Vagina (tissue), 2 donors: ENCODE data around the gene MPZL3. TPM values are rescaled to one million over a fixed set of nuclear protein-coding genes. Genes with fewer than 3 reads are reported as not detected.

Experiments
- DNase-seq, 2 donors: peaks; one replicate each; pipeline ENCODE4 v3.0.0-alpha.2; 2017; ENCODE audit errors: extremely low spot score in 2 of 2
- H3K27ac ChIP-seq: fragments of 200-600 bp; sonication (generic); one replicate; pipeline ENCODE4 v1.5.1; 2019
- H3K27me3 ChIP-seq: fragments of 200-600 bp; sonication (generic); one replicate; pipeline ENCODE4 v1.5.1; 2019
- H3K36me3 ChIP-seq, 2 donors: fragments of 200-600 bp; sonication (generic); one replicate each; pipeline ENCODE4 v1.5.1; 2017 to 2019
- H3K4me1 ChIP-seq: fragments of 200-600 bp; sonication (generic); one replicate; pipeline ENCODE4 v1.5.1; 2019
- H3K4me3 ChIP-seq, 2 donors: fragments of 200-600 bp; sonication (generic); 1 replicate in 1 of 2; 2 replicates in 1 of 2; pipeline ENCODE4 v1.5.1; 2016 to 2019
- H3K9me3 ChIP-seq: fragments of 200-600 bp; sonication (generic); one replicate; pipeline ENCODE4 v1.5.1; 2019
- CTCF ChIP-seq, 3 experiments: fragments of 450-650 bp in 2 of 3; fragments of 200-600 bp in 1 of 3; sonication (generic) in 1 of 3; IDR thresholded peaks; one replicate each; pipeline ENCODE4 v1.5.1; 2017 to 2019; ENCODE audit warnings: antibody characterized with exemption in 3 of 3, mild to moderate bottlenecking in 2 of 3, moderate library complexity in 2 of 3
- POLR2A ChIP-seq, 2 donors: fragments of 450-650 bp; IDR thresholded peaks; one replicate each; pipeline ENCODE4 v1.6.1; 2017; ENCODE audit warnings: antibody characterized with exemption in 2 of 2, mild to moderate bottlenecking in 2 of 2, moderate library complexity in 2 of 2
- POLR2AphosphoS5 ChIP-seq, 2 donors: sonication (generic); formaldehyde crosslinking; IDR thresholded peaks; one replicate each; pipeline ENCODE4 v1.9.0; 2017; ENCODE audit warnings: antibody characterized with exemption in 2 of 2, mild to moderate bottlenecking in 2 of 2, low read depth in 1 of 2; ENCODE audit not compliant: insufficient read depth in 1 of 2
- intact Hi-C: fragments of 100-400 bp; cut with DNase I; formaldehyde crosslinking; loops from one replicate; pipeline ENCODE4 v1.15.1; 2023
- total RNA-seq: library from RNA; depleted of rRNA; stranded (reverse); fragments of >200 nt; gene quantifications from one replicate; pipeline ENCODE4 v1.2.3, GENCODE V29; 2016

Gene MPZL3
- total RNA-seq, 1 donor from 2014 or later = 9.1 TPM

- Histone ChIP-seq H3K9me3 (no peaks in the 10 kb centered on the region), H3K4me3 (no peak overlapping the region), H3K27ac (no peak overlapping the region), H3K27me3 (no peaks in the 10 kb centered on the region), H3K36me3 (no peaks in the 10 kb centered on the region), H3K4me1 (no peaks in the 10 kb centered on the region)
- TF ChIP-seq CTCF (IDR thresholded peaks at IDR 0.05) (no peak), POLR2AphosphoS5 (IDR thresholded peaks at IDR 0.05; ENCODE audit: insufficient read depth in 1 of 2, low read depth in 1 of 2) (no peak), POLR2A (IDR thresholded peaks at IDR 0.05) (no peak)
- intact Hi-C loops = no loop called here
- DNase-seq = no peak
Observed at GRCh38 chr11:118215262-118215661, 36.9 kb downstream of the MPZL3 start.

DNA sequence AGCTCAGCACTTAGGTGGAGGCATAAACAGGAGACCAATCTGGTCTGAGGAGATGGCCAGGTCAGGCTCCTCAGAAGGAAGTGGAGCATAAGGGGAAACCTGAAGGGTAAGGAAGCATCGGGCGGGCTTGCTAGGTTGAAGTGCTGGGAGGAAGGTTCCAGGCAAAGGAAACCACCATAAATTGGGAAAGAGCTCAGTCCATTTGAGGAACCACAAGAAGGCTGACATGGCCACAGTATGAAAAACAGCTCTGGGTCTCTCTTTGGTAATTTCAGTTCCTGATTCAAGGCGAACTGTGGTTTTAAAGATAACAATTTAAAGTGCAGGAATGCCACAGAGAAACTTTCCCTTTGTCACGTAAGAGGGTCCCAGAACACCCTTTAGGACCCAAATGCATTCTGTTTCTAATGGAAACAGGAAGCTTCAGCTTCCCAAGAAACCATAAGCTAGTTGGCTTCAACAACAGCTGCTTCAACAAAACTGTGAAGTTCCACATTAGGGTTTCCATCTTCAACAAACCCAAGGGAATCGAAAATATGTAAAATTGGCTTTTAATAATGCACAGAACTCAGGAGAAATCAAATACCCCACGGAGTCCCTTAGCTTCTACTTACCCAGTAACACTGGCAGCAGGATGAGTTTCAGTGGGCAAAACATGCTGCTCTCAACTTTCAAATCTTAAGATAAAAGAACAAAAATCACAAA is 37.8 kb downstream of the MPZL3 start:
- Histone ChIP-seq H3K27me3 (no peaks in the 10 kb centered on the region), H3K4me3 (no peak overlapping the region), H3K27ac (no peak overlapping the region), H3K4me1 (no peaks in the 10 kb centered on the region), H3K36me3 (no peaks in the 10 kb centered on the region), H3K9me3 (no peaks in the 10 kb centered on the region)
- DNase-seq = no peak
- intact Hi-C loops = no loop called here
- TF ChIP-seq POLR2AphosphoS5 (IDR thresholded peaks at IDR 0.05; ENCODE audit: insufficient read depth in 1 of 2, low read depth in 1 of 2) (no peak), POLR2A (IDR thresholded peaks at IDR 0.05) (no peak), CTCF (IDR thresholded peaks at IDR 0.05) (no peak)

DNA sequence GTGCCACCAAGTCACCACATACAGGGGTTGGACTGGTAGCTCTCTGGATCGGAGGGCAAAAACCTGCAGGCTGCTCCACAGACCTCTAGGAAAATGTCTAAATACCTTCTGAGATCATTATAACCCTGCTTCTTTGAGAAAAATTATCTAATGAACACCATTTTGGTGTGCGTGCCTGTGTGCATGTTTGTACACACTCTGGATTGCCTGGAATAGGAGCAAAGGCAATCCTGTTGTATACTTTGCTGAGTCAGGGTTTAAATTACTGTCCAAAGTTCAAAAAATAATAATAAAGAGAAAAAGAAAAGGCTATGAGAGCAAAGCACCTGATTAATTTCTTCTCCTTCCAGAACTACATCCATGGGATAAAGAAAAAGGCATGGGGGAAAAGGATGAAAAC is 38.4 kb downstream of the MPZL3 start:
- no peak for DNase-seq

GRCh38 chr11:118213201-118213600 is 39.0 kb downstream of the MPZL3 start:
- DNase-seq = no peak
- TF ChIP-seq POLR2AphosphoS5 (IDR thresholded peaks at IDR 0.05; ENCODE audit: insufficient read depth in 1 of 2, low read depth in 1 of 2) (no peak), CTCF (IDR thresholded peaks at IDR 0.05) (no peak), POLR2A (IDR thresholded peaks at IDR 0.05) (no peak)
- Histone ChIP-seq H3K4me3 (no peak overlapping the region), H3K27ac (no peak overlapping the region), H3K27me3 (no peaks in the 10 kb centered on the region), H3K9me3 (no peaks in the 10 kb centered on the region), H3K4me1 (no peaks in the 10 kb centered on the region), H3K36me3 (no peaks in the 10 kb centered on the region)
- intact Hi-C loops = no loop called here

More for the DNA sequence above, 38.4 kb downstream of the MPZL3 start:
- H3K9me3 ChIP-seq = no peaks in the 10 kb centered on the region
- H3K4me1 ChIP-seq = no peaks in the 10 kb centered on the region
- no peaks in the 10 kb centered on the region for H3K27me3 ChIP-seq
- no peak for TF ChIP-seq POLR2A (IDR thresholded peaks at IDR 0.05)
- TF ChIP-seq CTCF (IDR thresholded peaks at IDR 0.05) = no peak
- no peak for TF ChIP-seq POLR2AphosphoS5 (IDR thresholded peaks at IDR 0.05; ENCODE audit: insufficient read depth in 1 of 2, low read depth in 1 of 2)
- H3K27ac ChIP-seq = no peak overlapping the region
- H3K4me3 ChIP-seq = no peak overlapping the region
- no peaks in the 10 kb centered on the region for H3K36me3 ChIP-seq
- intact Hi-C loops = no loop called here

GRCh38 chr11:118212781-118213191 is 39.4 kb downstream of the MPZL3 start:
- H3K27ac ChIP-seq = no peak overlapping the region
- intact Hi-C loops = no loop called here
- H3K4me3 ChIP-seq = no peak overlapping the region

More at GRCh38 chr11:118212781-118213191, 39.4 kb downstream of the MPZL3 start:
- Histone ChIP-seq H3K36me3 (no peaks in the 10 kb centered on the region), H3K27me3 (no peaks in the 10 kb centered on the region), H3K4me1 (no peaks in the 10 kb centered on the region), H3K9me3 (no peaks in the 10 kb centered on the region)
- DNase-seq = no peak
- no peak for TF ChIP-seq POLR2AphosphoS5 (IDR thresholded peaks at IDR 0.05; ENCODE audit: insufficient read depth in 1 of 2, low read depth in 1 of 2)
- no peak for TF ChIP-seq POLR2A (IDR thresholded peaks at IDR 0.05)
- no peak for TF ChIP-seq CTCF (IDR thresholded peaks at IDR 0.05)
